ENCODE data around the gene CDH13.

Gene CDH13

DNA sequence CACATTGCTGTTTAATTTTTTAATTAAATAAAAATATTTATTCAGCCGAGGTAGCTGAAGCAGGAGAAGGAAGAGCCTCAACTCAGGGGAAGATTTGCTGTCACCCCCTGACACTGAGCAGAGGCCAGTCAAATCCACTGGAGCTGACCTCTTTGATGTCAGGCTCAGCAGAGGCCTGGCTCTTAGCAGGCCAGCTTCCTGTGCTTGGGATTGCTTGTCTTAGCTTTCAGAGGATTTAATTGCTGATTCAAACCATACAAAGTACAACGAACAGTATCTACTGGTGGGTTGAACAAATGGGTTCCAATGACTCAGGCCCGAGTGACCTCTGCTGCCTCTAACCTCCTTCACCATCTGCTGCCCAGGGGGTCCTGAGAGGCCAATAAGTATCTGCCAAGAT lies 764.0 kb downstream of the CDH13 start:
- no peak overlapping the region for H3K4me2 ChIP-seq (ENCODE audit: low read length)

DNA sequence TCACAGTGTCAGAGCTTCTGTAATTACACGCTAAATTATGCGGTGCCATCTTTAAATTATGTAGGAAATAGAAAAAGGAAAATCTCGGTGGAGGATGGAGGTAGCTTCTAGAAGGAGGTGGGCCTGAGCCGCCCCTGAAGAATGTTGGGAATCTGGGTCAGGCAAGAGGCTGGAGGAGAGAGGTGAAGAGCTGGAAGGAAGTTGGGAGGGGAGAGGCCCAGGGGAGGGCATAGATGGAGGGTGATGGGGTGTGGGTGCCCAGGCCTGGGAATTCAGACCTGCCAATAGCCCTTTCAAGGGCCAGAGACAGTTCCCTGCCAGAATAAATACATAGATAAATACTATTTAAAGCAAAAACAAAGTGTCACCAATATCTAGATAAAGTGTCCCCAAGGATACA lies 766.0 kb downstream of the CDH13 start:
- Histone ChIP-seq H4K91ac (ENCODE audit: low read depth, low read length) (no peak overlapping the region), H2AFZ (ENCODE audit: insufficient read depth, low read length, poor library complexity) (no peak overlapping the region), H3K27ac (ENCODE audit: low read depth, low read length) (no peak overlapping the region), H2BK120ac (ENCODE audit: insufficient read depth, low read length, poor library complexity) (no peak overlapping the region), H3K4ac (ENCODE audit: low read depth, low read length) (no peak overlapping the region), H3K36me3 (ENCODE audit: control insufficient read depth in 1 of 2, insufficient read depth in 2 of 2, low read length in 2 of 2) (no peaks in the 10 kb centered on the region), H3K4me1 (ENCODE audit: control insufficient read depth in 1 of 2, insufficient read depth in 2 of 2, low read length in 2 of 2) (peaks cover 0 to 7% of the 10 kb centered on the region in 2 experiments), H2BK12ac (ENCODE audit: low read length) (no peak overlapping the region), H3K9ac (ENCODE audit: low read length) (no peak overlapping the region), H2BK5ac (ENCODE audit: low read depth, low read length, poor library complexity) (no peak overlapping the region), H3K79me1 (ENCODE audit: low read length) (no peaks in the 10 kb centered on the region), H3K79me2 (ENCODE audit: control insufficient read depth, insufficient read depth, low read length, poor library complexity) (no peaks in the 10 kb centered on the region), H3K14ac (ENCODE audit: low read length) (no peak overlapping the region), H4K8ac (ENCODE audit: low read depth, low read length) (no peak overlapping the region), H3K4me2 (ENCODE audit: low read length) (no peak overlapping the region), H4K12ac (ENCODE audit: low read depth, low read length) (no peak overlapping the region), H3K23ac (ENCODE audit: low read length) (no peak overlapping the region), H3K4me3 (ENCODE audit: low read depth, low read length) (no peak overlapping the region), H3K18ac (ENCODE audit: low read length) (no peak overlapping the region), H2AK5ac (ENCODE audit: low read length) (no peak overlapping the region), H3K9me3 (ENCODE audit: insufficient read depth, low read depth, low read length) (peaks cover 2% of the 10 kb centered on the region), H3K27me3 (ENCODE audit: insufficient read depth, low read length) (no peaks in the 10 kb centered on the region)
- no peak for DNase-seq
- WGBS (ENCODE audit: extremely low coverage, insufficient coverage, insufficient read length), result no CpG with 5 or more reads among the region's 4 CpGs

More for the DNA sequence above, 764.0 kb downstream of the CDH13 start:
- H3K4ac ChIP-seq (ENCODE audit: low read depth, low read length), result no peak overlapping the region
- no peak overlapping the region for H2BK12ac ChIP-seq (ENCODE audit: low read length)
- no peak overlapping the region for H4K8ac ChIP-seq (ENCODE audit: low read depth, low read length)
- no peak overlapping the region for H2AK5ac ChIP-seq (ENCODE audit: low read length)
- WGBS (ENCODE audit: extremely low coverage, insufficient coverage, insufficient read length), result no CpG with 5 or more reads among the region's 3 CpGs
- DNase-seq, result no peak
- H3K27me3 ChIP-seq (ENCODE audit: insufficient read depth, low read length), result no peaks in the 10 kb centered on the region
- no peak overlapping the region for H2BK5ac ChIP-seq (ENCODE audit: low read depth, low read length, poor library complexity)
- no peaks in the 10 kb centered on the region for H3K79me2 ChIP-seq (ENCODE audit: control insufficient read depth, insufficient read depth, low read length, poor library complexity)
- H2AFZ ChIP-seq (ENCODE audit: insufficient read depth, low read length, poor library complexity), result no peak overlapping the region
- H3K27ac ChIP-seq (ENCODE audit: low read depth, low read length), result no peak overlapping the region
- H3K18ac ChIP-seq (ENCODE audit: low read length), result no peak overlapping the region
- no peak overlapping the region for H4K12ac ChIP-seq (ENCODE audit: low read depth, low read length)
- no peak overlapping the region for H3K14ac ChIP-seq (ENCODE audit: low read length)
- H3K9me3 ChIP-seq (ENCODE audit: insufficient read depth, low read depth, low read length), result peaks cover 2% of the 10 kb centered on the region
- H3K79me1 ChIP-seq (ENCODE audit: low read length), result no peaks in the 10 kb centered on the region
- H4K91ac ChIP-seq (ENCODE audit: low read depth, low read length), result no peak overlapping the region
- no peak overlapping the region for H2BK120ac ChIP-seq (ENCODE audit: insufficient read depth, low read length, poor library complexity)
- no peak overlapping the region for H3K4me3 ChIP-seq (ENCODE audit: low read depth, low read length)
- H3K36me3 ChIP-seq (ENCODE audit: control insufficient read depth in 1 of 2, insufficient read depth in 2 of 2, low read length in 2 of 2), result no peaks in the 10 kb centered on the region
- no peak overlapping the region for H3K9ac ChIP-seq (ENCODE audit: low read length)
- peaks cover 0 to 7% of the 10 kb centered on the region in 2 experiments for H3K4me1 ChIP-seq (ENCODE audit: control insufficient read depth in 1 of 2, insufficient read depth in 2 of 2, low read length in 2 of 2)
- no peak overlapping the region for H3K23ac ChIP-seq (ENCODE audit: low read length)

DNA sequence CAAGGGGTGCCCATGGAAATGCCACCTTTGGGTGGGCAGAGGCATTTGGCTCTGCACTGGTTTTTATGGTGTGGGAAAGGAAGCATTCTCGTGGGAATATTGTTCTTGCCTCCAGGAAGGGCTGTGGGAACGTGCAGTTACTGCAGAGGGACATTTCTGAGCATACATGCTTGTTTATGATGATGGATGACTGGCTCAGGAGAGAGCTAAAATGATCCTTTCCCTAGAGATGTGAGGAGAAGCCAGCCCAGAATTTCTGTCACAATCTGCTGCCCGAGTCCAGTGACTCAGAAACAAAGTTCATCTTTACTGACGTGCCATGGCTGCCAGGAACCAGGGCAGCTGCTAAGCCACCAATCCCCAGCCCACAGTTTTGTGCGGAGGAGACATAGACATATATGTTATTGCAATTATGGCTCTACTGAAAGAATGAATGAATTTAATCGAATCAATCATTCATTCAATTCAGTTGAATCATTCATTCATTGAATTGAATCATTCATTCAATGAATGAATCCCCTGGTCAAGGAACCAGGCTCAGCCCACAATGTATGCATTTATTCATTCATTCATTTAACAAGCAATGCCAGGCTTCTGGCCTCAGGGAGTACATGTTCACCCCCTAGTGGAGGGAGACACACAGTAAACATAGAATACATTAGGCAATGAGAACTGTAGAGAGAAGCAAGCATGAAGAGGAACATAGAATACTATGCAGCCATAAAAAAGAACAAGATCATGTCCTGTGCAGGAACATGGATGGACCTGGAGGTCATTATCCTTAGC lies 766.6 kb downstream of the CDH13 start:
- H3K27me3 ChIP-seq (ENCODE audit: insufficient read depth, low read length), result no peaks in the 10 kb centered on the region
- H4K8ac ChIP-seq (ENCODE audit: low read depth, low read length), result no peak overlapping the region
- no peak overlapping the region for H3K4me3 ChIP-seq (ENCODE audit: low read depth, low read length)
- no peak overlapping the region for H3K23ac ChIP-seq (ENCODE audit: low read length)
- H3K27ac ChIP-seq (ENCODE audit: low read depth, low read length), result no peak overlapping the region
- no peak overlapping the region for H3K14ac ChIP-seq (ENCODE audit: low read length)
- no peaks in the 10 kb centered on the region for H3K79me1 ChIP-seq (ENCODE audit: low read length)
- H3K4me2 ChIP-seq (ENCODE audit: low read length), result no peak overlapping the region
- peaks cover 0 to 7% of the 10 kb centered on the region in 2 experiments for H3K4me1 ChIP-seq (ENCODE audit: control insufficient read depth in 1 of 2, insufficient read depth in 2 of 2, low read length in 2 of 2)
- H4K91ac ChIP-seq (ENCODE audit: low read depth, low read length), result no peak overlapping the region
- no peak overlapping the region for H2AK5ac ChIP-seq (ENCODE audit: low read length)
- H4K12ac ChIP-seq (ENCODE audit: low read depth, low read length), result no peak overlapping the region
- WGBS (ENCODE audit: extremely low coverage, insufficient coverage, insufficient read length), result no CpG with 5 or more reads among the region's 6 CpGs
- no peak overlapping the region for H2BK5ac ChIP-seq (ENCODE audit: low read depth, low read length, poor library complexity)
- H3K9me3 ChIP-seq (ENCODE audit: insufficient read depth, low read depth, low read length), result peaks cover 2% of the 10 kb centered on the region
- no peak overlapping the region for H2AFZ ChIP-seq (ENCODE audit: insufficient read depth, low read length, poor library complexity)
- no peaks in the 10 kb centered on the region for H3K36me3 ChIP-seq (ENCODE audit: control insufficient read depth in 1 of 2, insufficient read depth in 2 of 2, low read length in 2 of 2)
- no peak overlapping the region for H2BK120ac ChIP-seq (ENCODE audit: insufficient read depth, low read length, poor library complexity)
- H3K4ac ChIP-seq (ENCODE audit: low read depth, low read length), result no peak overlapping the region
- H3K79me2 ChIP-seq (ENCODE audit: control insufficient read depth, insufficient read depth, low read length, poor library complexity), result no peaks in the 10 kb centered on the region
- H3K18ac ChIP-seq (ENCODE audit: low read length), result no peak overlapping the region
- peak in 1 of 2 donors; percentile 1 for DNase-seq
- no peak overlapping the region for H2BK12ac ChIP-seq (ENCODE audit: low read length)
- H3K9ac ChIP-seq (ENCODE audit: low read length), result no peak overlapping the region

DNA sequence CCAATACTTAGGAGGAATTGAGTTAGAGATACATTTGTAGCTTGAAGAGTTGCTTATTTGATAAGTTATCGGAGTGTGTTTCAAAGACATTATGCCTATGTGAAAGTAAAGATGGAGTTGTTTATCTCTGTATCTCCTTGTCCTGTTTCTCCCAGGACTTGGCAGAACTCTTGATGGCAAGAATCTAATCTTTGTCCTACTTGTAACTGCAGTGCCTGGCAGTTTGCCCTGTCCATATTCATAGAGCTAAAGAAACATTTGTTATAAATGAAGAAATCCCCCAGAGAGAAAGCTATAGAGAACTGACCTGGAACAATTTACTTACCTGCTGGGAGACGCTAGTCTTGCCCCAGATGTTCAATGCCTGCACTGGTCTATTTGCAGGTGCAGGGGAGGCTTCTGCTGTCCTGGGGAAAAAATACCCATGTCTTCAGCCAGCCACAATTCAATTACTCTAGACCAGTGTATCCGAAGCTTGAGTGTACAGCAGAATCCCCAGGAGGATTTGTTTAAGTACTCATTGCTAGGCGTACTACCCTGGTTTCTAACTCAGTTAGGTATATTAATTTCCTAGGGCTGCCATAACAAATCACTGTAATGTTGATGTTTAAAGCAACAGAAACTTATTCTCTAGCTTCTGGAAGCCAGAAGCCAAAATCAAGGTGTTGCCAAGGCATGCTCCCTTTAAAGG lies 771.0 kb downstream of the CDH13 start:
- Histone ChIP-seq H2AFZ (ENCODE audit: insufficient read depth, low read length, poor library complexity) (no peak overlapping the region), H4K12ac (ENCODE audit: low read depth, low read length) (no peak overlapping the region), H3K27me3 (ENCODE audit: insufficient read depth, low read length) (no peaks in the 10 kb centered on the region), H2AK5ac (ENCODE audit: low read length) (no peak overlapping the region), H3K4me1 (ENCODE audit: control insufficient read depth in 1 of 2, insufficient read depth in 2 of 2, low read length in 2 of 2) (no peaks in the 10 kb centered on the region), H3K79me2 (ENCODE audit: control insufficient read depth, insufficient read depth, low read length, poor library complexity) (no peaks in the 10 kb centered on the region), H3K4ac (ENCODE audit: low read depth, low read length) (no peak overlapping the region), H3K9ac (ENCODE audit: low read length) (no peak overlapping the region), H3K14ac (ENCODE audit: low read length) (no peak overlapping the region), H3K36me3 (ENCODE audit: control insufficient read depth in 1 of 2, insufficient read depth in 2 of 2, low read length in 2 of 2) (no peaks in the 10 kb centered on the region), H3K79me1 (ENCODE audit: low read length) (no peaks in the 10 kb centered on the region), H4K8ac (ENCODE audit: low read depth, low read length) (no peak overlapping the region), H2BK120ac (ENCODE audit: insufficient read depth, low read length, poor library complexity) (no peak overlapping the region), H3K9me3 (ENCODE audit: insufficient read depth, low read depth, low read length) (no peaks in the 10 kb centered on the region), H3K27ac (ENCODE audit: low read depth, low read length) (no peak overlapping the region), H3K18ac (ENCODE audit: low read length) (no peak overlapping the region), H4K91ac (ENCODE audit: low read depth, low read length) (no peak overlapping the region), H3K23ac (ENCODE audit: low read length) (no peak overlapping the region), H2BK5ac (ENCODE audit: low read depth, low read length, poor library complexity) (no peak overlapping the region), H2BK12ac (ENCODE audit: low read length) (no peak overlapping the region), H3K4me3 (ENCODE audit: low read depth, low read length) (no peak overlapping the region), H3K4me2 (ENCODE audit: low read length) (no peak overlapping the region)
- WGBS (ENCODE audit: extremely low coverage, insufficient coverage, insufficient read length), result no CpG with 5 or more reads among the region's 4 CpGs
- DNase-seq, result no peak

Measured in trophoblast cell (in vitro differentiated cells and primary cell).